HG03103 (cell line): ENCODE measurements around the gene KRTAP16-1.

ENCODE experiments used
- ATAC-seq: cut with Tn5 transposase; IDR thresholded peaks from one replicate; pipeline ENCODE4 v1.9.1; 2021; ENCODE audit warnings: low read depth; ENCODE audit not compliant: unreplicated experiment

The KRTAP16-1 gene

GRCh38 chr17:41332239-41332638 lies 23.1 kb upstream of the KRTAP16-1 start:
- ATAC-seq = no peak

DNA sequence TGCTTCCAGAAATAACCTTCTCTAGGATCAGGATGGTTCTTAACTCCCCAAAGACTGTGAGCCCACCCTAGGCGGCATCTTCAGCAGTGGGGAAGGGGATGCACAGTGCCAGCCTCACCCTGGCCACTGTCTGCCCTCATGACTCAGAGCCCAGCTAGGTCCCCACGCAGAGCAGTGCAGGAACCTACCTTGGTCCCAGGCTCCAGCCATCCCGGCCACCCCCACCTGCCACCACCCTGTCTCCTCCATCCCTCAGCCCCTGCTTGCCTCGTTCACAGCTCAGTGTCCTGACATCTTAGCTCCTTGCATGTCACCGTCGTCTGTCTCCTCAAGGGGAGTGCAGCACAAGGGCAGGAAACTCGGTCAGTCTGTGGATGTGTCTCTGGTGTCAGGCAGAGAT lies 22.5 kb upstream of the KRTAP16-1 start:
- no peak for ATAC-seq

DNA sequence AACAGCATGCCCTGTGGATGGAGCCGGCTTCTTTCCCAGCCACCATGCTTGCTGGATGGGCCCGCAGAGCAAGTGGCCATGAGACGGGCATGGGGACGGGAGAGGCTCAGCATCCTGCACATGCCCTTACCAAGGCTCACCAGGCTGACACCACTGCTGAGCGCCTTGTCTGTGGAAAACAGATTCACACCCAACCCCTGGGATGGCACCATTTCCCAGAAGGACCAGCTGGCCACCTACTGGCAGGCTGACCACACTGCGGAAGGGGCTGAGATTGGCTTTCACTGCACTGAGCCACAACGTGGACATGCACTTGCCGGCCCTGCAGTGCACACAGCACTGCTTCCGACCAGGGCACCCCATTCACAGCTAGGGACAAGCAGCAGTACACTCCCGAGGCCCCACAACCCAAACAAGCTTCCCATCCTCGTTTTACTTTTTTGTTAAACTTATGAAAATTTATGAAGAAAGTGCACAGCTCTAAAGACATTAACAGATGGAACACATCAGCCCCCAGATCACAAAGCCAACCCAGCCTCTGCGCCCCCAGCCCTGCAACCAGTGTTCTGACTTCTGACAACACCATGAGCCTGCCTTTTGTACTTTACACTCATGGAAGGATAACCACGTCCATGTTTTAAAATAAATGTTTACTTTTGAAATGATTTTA lies 20.3 kb upstream of the KRTAP16-1 start:
- ATAC-seq = no peak

- no peak for ATAC-seq
Observed at GRCh38 chr17:41328207-41328606, 19.1 kb upstream of the KRTAP16-1 start.

- ATAC-seq = no peak
Observed at GRCh38 chr17:41327411-41328120, 18.5 kb upstream of the KRTAP16-1 start.

- ATAC-seq = no peak
Observed at GRCh38 chr17:41326173-41327145, 17.4 kb upstream of the KRTAP16-1 start.

DNA sequence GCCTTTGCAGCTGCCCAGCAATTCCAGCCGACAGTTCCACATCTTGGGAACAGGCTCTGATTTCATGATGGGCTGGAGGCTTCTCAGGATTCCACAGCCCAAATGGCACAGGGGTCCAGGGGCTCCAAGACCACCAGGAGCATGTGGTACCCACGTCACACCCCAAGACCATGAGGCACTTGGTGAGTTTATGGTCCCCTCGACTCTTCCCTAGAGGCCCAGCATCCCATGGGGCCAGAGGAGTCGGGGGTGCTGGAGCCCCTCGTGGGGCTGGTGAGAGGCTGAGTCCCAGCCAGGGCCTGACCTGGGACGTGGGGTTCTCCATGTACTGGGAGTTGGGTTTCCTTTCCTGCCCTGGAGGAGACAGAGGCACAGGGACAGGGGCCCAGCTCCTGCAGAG lies 16.5 kb upstream of the KRTAP16-1 start:
- ATAC-seq = no peak

DNA sequence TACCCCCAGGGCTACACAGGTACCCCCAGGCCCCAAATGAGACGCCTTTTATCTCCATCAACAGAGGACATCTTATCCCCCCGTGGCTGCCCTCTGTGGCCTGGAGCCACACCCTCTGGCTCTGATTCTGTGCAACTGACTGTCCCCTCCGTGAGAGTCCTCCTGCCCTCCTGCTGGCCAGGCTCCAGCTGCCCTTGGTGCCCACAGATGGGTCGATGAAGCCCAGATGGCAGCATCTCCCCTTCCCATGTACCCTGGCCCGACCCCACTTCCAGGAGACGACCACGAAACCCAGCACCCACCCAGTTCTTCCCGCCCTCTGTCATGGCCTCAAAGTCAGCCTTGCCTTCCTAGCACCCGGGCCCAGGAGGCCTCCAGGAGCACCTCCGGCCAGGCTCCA lies 16.0 kb upstream of the KRTAP16-1 start:
- no peak for ATAC-seq

DNA sequence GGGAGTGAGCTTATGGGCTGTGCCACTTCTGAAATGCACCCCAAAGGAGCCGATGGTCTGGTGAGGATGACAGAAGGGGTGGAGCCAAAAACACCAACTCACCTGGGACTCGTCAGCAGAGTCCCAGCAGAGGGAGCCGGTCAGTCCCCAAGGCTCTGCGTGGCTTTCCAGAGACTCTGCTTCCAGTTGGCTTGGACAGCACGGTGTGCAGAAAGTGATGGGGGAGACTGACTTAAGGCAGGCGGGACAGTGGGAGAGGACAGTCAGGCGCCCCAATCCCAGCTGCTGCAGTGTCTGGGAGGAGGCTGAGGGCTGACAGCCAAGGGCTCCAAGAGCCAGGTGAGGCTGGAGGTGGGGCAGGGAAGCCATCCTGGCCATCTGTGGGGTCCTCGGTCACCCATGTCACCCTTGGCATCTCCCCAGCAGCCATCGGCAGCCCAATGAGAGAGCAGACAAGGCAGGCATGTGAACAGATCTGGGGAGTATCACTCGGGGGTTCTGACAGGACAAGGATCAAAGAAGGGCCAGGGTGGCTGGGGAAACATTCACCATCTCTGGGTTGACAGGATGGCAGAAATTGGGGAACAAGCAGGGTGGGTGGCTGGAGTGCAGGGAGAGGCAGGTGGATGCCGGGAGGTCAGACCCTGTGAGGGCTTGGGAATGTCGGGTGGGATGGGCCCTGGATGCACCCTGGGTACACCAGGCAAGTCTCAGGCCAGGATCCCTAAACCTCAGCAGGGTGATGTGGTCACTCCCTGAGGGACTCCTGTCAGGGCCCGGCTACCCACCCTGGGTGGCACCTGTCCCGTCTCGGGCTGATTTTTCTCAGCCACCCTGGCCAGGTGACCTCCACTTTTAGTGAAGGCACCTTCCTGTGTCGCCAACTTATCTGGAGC lies 15.3 kb upstream of the KRTAP16-1 start:
- no peak for ATAC-seq

DNA sequence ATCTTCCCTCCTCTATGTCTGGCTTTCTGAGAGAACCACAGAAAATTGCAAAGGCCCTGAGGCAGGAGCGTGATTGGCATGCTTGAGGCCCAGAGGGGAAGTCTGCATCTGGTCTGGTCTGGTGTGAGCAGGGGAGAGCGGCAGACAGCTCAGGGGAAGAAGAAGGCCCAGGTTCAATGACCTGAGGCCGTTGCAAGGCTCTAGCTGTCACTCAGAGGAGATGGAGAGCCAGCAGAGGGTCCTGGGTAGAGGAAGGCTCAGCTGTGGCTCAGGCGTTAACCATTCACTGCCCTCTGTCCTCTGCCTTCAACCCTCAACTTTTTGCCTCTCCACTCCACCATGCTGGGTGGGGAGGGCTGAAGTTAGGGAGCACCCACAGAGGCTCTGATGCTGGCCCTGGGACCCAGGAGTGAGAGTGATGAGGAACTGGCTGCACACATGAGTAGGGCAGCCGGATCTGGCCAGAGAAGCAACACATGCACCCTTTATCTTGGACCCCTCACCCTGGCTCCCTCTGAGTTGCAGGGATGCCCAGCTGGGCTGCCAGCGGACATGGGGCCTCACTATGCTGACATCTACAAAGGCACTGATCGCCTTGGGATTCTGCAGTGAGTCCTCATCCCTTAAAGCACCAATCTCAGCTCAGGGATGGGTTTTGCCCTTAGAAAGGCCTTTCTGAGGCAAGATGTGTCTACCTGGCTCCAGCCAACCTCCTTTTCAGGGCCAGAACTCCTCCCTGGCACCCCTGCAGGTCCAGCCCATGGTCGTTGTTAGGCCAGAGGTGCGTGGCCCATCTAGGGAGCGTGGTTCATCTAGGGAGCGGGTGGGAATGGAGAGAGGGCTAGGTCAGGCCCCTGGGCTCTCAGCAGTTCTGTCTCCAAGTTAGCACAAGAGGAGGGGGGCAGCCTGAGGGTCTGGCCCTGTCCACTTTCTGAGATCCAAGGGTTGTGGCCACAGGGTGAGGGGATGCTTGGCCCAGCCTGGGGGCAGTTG lies 14.1 kb upstream of the KRTAP16-1 start:
- ATAC-seq = no peak

- no peak for ATAC-seq
Observed at GRCh38 chr17:41322094-41322902, 13.2 kb upstream of the KRTAP16-1 start.

- ATAC-seq = no peak
Observed at GRCh38 chr17:41318231-41318630, 9.1 kb upstream of the KRTAP16-1 start.

DNA sequence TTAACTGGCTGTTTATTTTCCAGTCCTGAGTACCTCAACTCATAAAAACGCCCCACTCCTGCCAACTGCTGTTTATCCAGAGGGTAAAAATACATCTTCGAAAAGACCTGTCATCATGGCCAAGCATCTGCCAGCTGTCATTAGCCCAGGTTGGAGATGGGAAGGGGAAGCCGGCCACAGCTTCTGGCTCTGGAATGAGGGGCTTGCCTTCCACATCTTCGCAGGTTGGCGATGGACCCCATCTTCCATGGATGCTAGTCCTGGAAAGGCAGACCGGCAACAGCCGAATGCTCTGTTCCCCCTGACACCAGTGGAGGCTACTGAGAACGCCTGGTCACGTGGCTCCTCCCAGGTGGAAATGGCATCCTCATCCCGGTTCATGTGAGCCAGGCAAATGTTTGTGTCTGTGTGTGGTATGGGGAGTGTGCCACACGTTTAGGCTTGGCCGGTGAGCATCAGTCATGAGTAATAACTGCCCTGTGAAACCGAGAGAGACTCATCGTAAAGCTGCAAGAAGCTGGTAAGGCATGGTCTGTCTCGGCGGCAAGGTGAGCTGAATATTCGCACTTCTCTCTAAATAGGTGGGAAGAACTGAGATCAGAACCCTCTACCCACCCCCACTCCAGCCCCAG lies 6.8 kb upstream of the KRTAP16-1 start:
- no peak for ATAC-seq

DNA sequence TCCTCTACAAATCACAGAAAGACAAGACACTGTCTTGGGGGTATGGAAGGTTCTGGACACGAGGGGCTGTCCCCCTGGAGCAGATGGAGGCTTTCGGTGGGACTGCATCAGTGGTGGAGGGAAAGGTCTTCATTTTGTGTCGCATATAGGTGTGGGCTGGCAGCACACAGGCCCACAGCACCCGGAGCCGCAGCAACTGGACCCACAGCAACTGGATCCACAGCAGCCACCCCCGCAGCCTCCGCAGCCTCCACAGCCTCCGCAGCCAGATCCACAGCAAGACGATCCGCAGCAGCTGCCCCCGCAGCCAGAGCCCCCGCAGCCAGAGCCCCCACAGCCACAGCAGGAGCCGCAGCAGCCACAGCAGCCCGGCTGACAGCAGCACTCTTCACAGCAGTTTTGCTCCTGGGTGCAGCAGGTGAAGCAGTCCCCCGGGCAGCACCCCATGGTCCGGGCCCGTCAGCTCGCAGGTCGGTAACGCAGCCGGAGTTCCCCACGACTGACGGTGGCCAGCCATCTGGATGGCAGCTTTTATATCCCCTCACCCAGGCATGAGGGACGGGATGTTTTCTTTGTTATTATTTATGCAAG lies 6.2 kb upstream of the KRTAP16-1 start, which contains the start of gene KRTAP17-1:
TSS of gene KRTAP17-1 (minus strand) at position 507 of the 591 bp plus-strand sequence. CDS start at position 447, 60 bp downstream.
- ATAC-seq = no peak

GRCh38 chr17:41311111-41311510 lies 2.0 kb upstream of the KRTAP16-1 start:
- no peak for ATAC-seq

GRCh38 chr17:41308251-41308917 lies 725 bp downstream of the KRTAP16-1 start:
- ATAC-seq = no peak

- ATAC-seq = no peak
Observed at GRCh38 chr17:41307647-41308046, 1.5 kb downstream of the KRTAP16-1 start.
